Measurements from ENCODE around the gene SMYD3.

GRCh38 chr1:246066573-246066972, 440.5 kb downstream of the SMYD3 start:
- TF ChIP-seq CTCF (IDR thresholded peaks at IDR 0.05) (no peak), POLR2A (IDR thresholded peaks at IDR 0.05; ENCODE audit: low read depth) (no peak), POLR2AphosphoS5 (IDR thresholded peaks at IDR 0.05) (no peak), EP300 (IDR thresholded peaks at IDR 0.05) (no peak)
